ENCODE measurements around the gene ARHGAP15.

Gene ARHGAP15

DNA sequence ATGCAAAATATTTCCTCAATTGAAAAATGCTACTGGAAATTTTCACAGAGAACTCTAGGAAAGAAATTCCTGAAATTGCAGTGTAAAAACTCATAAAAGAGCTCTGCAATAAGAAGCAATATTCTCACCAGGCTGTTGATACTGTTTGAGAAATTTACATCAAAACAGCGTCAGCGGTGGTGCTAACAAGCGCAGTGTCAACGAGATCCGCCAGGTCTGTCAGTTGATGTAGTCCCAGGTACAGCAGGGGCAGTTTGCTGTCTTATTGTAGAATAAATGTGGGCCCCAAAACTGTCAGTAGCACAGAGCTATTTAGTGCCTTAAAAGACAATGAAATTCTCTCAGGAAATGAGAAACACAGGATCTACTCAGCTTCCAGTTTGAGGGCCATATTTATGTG is 611.2 kb downstream of the ARHGAP15 start:
- DNase-seq (ENCODE audit: low spot score), result no peak
- TF ChIP-seq, protein P1, sequence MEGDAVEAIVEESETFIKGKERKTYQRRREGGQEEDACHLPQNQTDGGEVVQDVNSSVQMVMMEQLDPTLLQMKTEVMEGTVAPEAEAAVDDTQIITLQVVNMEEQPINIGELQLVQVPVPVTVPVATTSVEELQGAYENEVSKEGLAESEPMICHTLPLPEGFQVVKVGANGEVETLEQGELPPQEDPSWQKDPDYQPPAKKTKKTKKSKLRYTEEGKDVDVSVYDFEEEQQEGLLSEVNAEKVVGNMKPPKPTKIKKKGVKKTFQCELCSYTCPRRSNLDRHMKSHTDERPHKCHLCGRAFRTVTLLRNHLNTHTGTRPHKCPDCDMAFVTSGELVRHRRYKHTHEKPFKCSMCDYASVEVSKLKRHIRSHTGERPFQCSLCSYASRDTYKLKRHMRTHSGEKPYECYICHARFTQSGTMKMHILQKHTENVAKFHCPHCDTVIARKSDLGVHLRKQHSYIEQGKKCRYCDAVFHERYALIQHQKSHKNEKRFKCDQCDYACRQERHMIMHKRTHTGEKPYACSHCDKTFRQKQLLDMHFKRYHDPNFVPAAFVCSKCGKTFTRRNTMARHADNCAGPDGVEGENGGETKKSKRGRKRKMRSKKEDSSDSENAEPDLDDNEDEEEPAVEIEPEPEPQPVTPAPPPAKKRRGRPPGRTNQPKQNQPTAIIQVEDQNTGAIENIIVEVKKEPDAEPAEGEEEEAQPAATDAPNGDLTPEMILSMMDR (IDR thresholded peaks at IDR 0.05; ENCODE audit: extremely low read depth, missing control alignments), result no peak

DNA sequence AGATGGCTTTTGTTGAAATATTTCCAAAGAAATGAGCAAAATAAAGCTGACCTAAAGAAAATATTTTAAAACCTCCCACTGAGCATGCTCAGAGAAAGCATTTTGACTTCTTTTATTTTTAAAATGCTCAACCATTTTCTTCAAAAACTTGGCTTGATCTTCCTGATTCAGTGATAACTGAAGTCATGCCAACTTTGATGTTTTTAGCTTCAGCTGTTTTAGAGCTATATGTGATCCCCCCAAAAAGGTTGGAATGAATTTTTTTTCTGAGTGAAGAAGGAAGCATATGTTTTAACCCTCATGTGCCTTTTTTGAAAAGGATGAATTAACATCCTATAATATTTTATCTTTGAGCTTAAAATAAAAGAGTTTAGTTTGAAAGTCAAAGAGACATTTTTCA is 612.0 kb downstream of the ARHGAP15 start:
- no peak for DNase-seq (ENCODE audit: low spot score)
- TF ChIP-seq, protein P1 (IDR thresholded peaks at IDR 0.05; ENCODE audit: extremely low read depth, missing control alignments), result no peak

DNA sequence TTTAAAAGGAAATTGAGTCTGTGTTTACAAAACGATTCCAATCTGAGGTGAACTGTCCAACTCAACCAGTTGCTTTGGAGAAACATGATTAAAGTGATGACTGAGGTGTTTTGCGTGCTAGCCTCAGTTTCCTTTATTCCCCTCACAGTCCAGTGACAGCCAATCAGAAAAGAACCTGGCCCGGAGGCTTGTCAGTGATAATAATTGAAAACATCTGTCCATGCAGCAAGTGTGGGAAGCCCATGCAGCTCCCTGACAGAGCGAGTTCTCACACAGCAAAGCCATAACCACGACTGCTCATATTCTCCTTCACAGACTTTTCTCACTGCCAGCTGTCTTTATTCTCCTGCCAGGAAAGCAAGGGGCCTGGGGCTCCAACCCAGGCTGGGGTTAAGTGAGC is 613.4 kb downstream of the ARHGAP15 start:
- no peak for DNase-seq (ENCODE audit: low spot score)
- TF ChIP-seq, protein P1 (IDR thresholded peaks at IDR 0.05; ENCODE audit: extremely low read depth, missing control alignments), result no peak

- DNase-seq (ENCODE audit: low spot score), result no peak
- TF ChIP-seq, protein P1 (IDR thresholded peaks at IDR 0.05; ENCODE audit: extremely low read depth, missing control alignments), result no peak
Observed at GRCh38 chr2:143744114-143744513, 614.9 kb downstream of the ARHGAP15 start.

DNA sequence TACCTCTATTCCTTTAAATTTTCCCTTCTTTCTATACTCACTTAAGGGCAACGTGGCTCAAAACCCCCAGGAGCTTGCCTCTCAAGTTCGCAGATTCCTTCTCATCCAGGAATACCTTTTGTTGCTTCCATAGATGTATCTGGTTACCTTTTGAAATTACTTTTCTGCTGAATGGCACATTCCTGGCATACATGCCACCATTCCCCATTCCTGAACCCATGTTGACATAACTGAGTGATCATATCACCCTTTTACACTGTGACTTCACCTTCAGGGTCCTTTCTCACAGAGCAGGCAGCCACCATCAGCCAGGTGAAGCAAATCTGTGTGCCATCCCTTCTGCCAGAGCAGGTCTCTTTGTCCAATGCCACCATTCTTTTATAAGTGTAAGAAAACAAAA is 615.8 kb downstream of the ARHGAP15 start:
- TF ChIP-seq, protein P1 (IDR thresholded peaks at IDR 0.05; ENCODE audit: extremely low read depth, missing control alignments), result no peak
- DNase-seq (ENCODE audit: low spot score), result no peak

- DNase-seq (ENCODE audit: low spot score), result no peak
Observed at GRCh38 chr2:143754742-143755141, 625.5 kb downstream of the ARHGAP15 start.

DNA sequence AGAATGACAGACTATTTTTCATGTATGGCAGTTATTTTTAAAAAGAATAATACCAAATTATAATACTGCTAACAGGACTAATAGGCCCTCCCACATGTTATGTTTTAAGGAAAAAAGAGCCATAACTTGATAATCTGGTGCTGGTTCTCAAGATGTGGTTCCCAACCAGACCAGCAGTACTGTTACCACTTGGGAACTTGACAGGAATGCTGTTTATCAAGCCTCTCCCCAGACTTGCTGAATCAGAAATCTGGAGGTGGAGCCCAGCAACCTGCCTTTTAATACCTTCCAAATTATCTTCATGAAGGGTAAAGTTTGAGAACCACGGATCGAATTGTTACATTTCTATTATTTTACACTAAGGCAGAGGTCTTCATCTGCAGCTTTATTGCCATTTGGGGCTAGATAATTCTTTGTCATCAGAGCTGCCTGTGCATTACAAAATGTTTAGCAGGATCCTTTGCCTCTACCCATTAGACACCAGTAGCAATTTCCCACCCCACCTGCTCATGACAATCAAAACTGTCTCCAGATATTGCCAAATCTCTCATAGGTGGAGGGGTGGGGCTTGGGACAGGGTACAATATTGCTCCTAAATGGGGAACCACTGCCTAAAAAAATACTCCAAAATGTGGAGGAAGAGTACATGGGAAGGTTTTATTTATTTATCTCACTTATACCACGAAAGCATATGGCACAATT is 629.6 kb downstream of the ARHGAP15 start:
- DNase-seq (ENCODE audit: low spot score), result no peak
- TF ChIP-seq, protein P1 (IDR thresholded peaks at IDR 0.05; ENCODE audit: extremely low read depth, missing control alignments), result no peak

More at GRCh38 chr2:143754742-143755141, 625.5 kb downstream of the ARHGAP15 start:
- TF ChIP-seq, protein P1 (IDR thresholded peaks at IDR 0.05; ENCODE audit: extremely low read depth, missing control alignments), result no peak
